ENCODE data around the gene RGS9.
"Not testable (repeated sequence)": the region's sequence is repeated elsewhere in the genome, so short reads cannot be mapped to it uniquely, and the experiment has no call there.

The RGS9 gene

DNA sequence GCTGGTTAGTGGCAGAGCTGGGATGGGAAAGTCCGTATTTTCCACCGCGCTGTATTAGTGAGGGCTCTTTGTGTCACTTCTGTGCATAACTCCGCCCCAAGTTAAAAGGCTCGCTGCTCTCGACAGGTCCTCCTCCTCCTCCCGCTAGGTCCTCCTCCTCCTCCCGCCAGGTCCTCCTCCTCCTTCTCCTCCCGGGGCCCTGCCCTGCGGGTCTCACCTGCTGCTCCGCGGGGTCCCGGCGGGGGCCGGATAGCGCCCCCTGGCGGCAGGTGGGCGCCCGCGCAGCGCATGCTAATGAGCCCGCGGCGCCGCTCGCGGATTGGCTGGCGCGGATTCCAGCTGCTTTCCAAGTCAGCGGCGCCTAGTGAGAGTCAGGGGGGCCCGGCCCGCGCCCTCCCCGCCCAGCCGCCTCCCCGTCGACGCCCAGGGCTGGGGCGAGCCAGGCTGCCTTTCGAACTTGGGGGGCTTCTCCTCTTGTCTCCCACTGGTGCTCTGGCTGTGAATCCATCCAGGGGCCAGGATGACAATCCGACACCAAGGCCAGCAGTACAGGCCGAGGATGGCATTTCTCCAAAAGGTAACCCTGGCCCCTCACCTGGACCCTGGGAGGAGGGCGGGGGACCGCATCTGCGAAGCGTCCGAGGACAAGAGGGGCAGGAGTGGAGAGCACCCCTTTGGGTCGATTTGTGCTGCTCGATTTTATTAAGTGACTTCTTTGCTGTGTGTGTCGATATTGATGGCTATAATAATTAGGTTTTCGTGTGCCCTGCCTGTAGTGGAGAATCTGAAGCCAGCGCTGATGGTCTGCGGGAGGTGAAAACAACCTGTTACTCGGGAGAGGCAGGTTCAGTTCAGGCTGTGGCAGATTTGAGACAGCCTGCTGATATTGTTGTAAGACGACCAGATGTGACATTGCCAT, at the start of gene RGS9:
Gene RGS9, plus strand, starts transcription at position 350 of the 919 bp plus-strand sequence. Its CDS starts 171 bp downstream, at position 521.
- Mint-ChIP-seq H3K4me3 (peak within 1 kb of the TSS; percentile 84), H3K27ac (peak within 1 kb of the TSS; percentile 66), H3K9me3 (no peaks in the 10 kb centered on the region), H3K36me3 (no peaks in the 10 kb centered on the region), H3K4me1 (peaks cover 15% of the 10 kb centered on the region), H3K27me3 (peaks cover 22% of the 10 kb centered on the region)
- ATAC-seq (ENCODE audit: low read depth) (peak; percentile 95), DNase-seq (ENCODE audit: low spot score in 2 of 2) (peak; percentile 82 to 93)

DNA sequence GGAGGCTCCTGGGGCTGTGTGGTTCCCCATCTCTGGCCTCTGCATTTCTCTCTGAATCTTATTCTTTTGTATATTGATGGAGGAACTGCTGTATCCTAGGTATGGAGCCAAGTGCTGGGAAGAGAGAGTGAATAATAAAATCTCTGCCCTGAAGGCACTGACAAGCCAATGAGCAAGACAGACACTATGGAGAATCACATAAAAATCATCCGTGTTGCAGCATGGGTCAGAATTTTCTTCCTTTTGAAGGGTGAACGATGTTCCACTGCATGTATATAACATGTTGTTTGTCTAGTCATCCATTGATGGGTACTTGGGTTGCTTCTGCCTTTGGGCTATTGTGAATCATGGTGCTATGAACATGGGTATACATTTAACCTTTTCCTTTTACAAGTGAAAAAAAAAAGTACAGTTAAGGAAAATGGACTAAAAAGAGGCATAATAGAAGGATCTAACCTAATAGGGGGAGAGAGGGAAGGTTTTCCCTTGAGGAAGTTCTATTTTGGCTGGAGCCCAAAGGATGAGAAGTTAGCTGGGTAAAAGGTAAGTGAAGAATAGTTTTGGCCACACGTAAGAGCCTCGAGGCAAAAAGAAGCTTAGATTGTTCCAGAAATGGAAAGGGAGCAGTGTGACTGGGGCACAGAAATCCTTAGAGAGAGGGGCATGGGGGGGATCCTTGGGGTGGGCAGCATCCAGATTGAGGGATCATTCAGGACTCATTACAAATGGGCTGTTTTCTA, 48.4 kb upstream of the RGS9 start:
- Mint-ChIP-seq H3K27me3 (peaks cover 5% of the 10 kb centered on the region), H3K36me3 (peaks cover 2% of the 10 kb centered on the region), H3K27ac (no peak overlapping the region), H3K4me1 (peaks cover 4% of the 10 kb centered on the region), H3K4me3 (no peak overlapping the region), H3K9me3 (no peaks in the 10 kb centered on the region)
- no peak for ATAC-seq (ENCODE audit: low read depth)
- no peak for DNase-seq (ENCODE audit: low spot score in 2 of 2)

DNA sequence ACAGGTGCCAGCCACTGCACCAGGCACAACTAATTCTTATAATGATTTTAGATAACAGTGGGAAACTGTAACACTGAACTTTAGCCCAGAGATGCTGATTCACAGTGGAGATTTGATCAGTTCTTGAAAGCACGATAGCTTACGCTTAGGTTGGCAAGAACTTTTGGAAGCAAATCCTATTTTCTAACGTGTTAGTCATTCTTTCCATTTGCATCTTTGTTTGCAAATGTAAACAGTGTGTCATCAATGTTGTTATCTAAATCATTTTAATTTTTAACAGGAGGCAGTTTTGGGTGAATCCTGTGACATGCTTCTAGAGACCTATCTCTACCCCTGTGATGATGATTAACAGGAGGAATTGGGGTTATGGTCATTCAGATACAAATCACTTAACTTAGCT, 44.9 kb upstream of the RGS9 start:
- Mint-ChIP-seq H3K4me3 (no peak overlapping the region), H3K36me3 (no peaks in the 10 kb centered on the region), H3K27ac (no peak overlapping the region), H3K27me3 (no peaks in the 10 kb centered on the region), H3K4me1 (no peaks in the 10 kb centered on the region), H3K9me3 (no peaks in the 10 kb centered on the region)
- no peak for ATAC-seq (ENCODE audit: low read depth)
- DNase-seq (ENCODE audit: low spot score in 2 of 2): no peak

GRCh38 chr17:65092721-65093356, 44.3 kb upstream of the RGS9 start:
- not testable (repeated sequence) for H3K27me3 Mint-ChIP-seq; H3K4me3 Mint-ChIP-seq; ATAC-seq (ENCODE audit: low read depth); H3K36me3 Mint-ChIP-seq; DNase-seq (ENCODE audit: low spot score in 2 of 2); H3K9me3 Mint-ChIP-seq; H3K4me1 Mint-ChIP-seq; H3K27ac Mint-ChIP-seq

GRCh38 chr17:65093930-65094329, 43.2 kb upstream of the RGS9 start:
- H3K9me3 Mint-ChIP-seq: no peaks in the 10 kb centered on the region
- no peak for ATAC-seq (ENCODE audit: low read depth)
- DNase-seq (ENCODE audit: low spot score in 2 of 2): no peak
- H3K27me3 Mint-ChIP-seq: no peaks in the 10 kb centered on the region
- no peak overlapping the region for H3K4me3 Mint-ChIP-seq
- H3K36me3 Mint-ChIP-seq: no peaks in the 10 kb centered on the region
- H3K27ac Mint-ChIP-seq: no peak overlapping the region
- H3K4me1 Mint-ChIP-seq: no peaks in the 10 kb centered on the region

DNA sequence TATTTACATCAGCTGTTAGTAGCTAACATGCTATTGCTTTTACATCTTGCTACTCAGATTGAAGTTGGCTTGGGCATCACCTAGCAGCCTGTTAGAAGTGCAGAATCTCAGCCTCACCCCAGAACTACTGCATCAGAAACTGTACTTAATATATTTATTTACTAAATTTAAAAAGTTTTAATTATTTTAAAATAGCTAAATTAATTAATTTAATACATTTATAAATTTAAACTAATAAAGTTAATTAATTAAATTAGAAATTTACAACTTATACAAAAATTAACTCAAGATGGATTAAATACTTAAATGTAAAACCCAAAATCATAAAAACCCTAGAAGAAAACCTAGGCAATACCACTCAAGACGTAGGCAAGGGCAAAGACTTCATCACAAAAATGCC, 41.7 kb upstream of the RGS9 start:
- peaks cover 7% of the 10 kb centered on the region for H3K4me1 Mint-ChIP-seq
- H3K27ac Mint-ChIP-seq: no peak overlapping the region

GRCh38 chr17:65096382-65096781, 40.8 kb upstream of the RGS9 start:
- H3K4me3 Mint-ChIP-seq; H3K9me3 Mint-ChIP-seq; H3K27ac Mint-ChIP-seq; H3K27me3 Mint-ChIP-seq; ATAC-seq (ENCODE audit: low read depth); H3K36me3 Mint-ChIP-seq; DNase-seq (ENCODE audit: low spot score in 2 of 2): not testable (repeated sequence)
- H3K4me1 Mint-ChIP-seq: peaks cover 11% of the 10 kb centered on the region

More for the DNA sequence above, 41.7 kb upstream of the RGS9 start:
- DNase-seq (ENCODE audit: low spot score in 2 of 2) (no peak), ATAC-seq (ENCODE audit: low read depth) (no peak)
- Mint-ChIP-seq H3K9me3 (no peaks in the 10 kb centered on the region), H3K36me3 (no peaks in the 10 kb centered on the region), H3K4me3 (no peak overlapping the region), H3K27me3 (no peaks in the 10 kb centered on the region)

- H3K36me3 Mint-ChIP-seq: no peaks in the 10 kb centered on the region
- no peaks in the 10 kb centered on the region for H3K9me3 Mint-ChIP-seq
- H3K4me3 Mint-ChIP-seq: no peak overlapping the region
- no peaks in the 10 kb centered on the region for H3K27me3 Mint-ChIP-seq
- no peak overlapping the region for H3K27ac Mint-ChIP-seq
- H3K4me1 Mint-ChIP-seq: peaks cover 11% of the 10 kb centered on the region
- DNase-seq (ENCODE audit: low spot score in 2 of 2): no peak
- ATAC-seq (ENCODE audit: low read depth): no peak
Measured at GRCh38 chr17:65097110-65097509, 40.1 kb upstream of the RGS9 start.

- no peaks in the 10 kb centered on the region for H3K9me3 Mint-ChIP-seq
- H3K36me3 Mint-ChIP-seq: no peaks in the 10 kb centered on the region
- peaks cover 11% of the 10 kb centered on the region for H3K4me1 Mint-ChIP-seq
- ATAC-seq (ENCODE audit: low read depth) (no peak), DNase-seq (ENCODE audit: low spot score in 2 of 2) (no peak)
- peak overlapping the region; percentile 91 for H3K27ac Mint-ChIP-seq
- H3K4me3 Mint-ChIP-seq: peak overlapping the region; percentile 89
- H3K27me3 Mint-ChIP-seq: no peaks in the 10 kb centered on the region
Measured at GRCh38 chr17:65099475-65099874, 37.7 kb upstream of the RGS9 start.

- peak overlapping the region; percentile 89 for H3K4me3 Mint-ChIP-seq
- no peaks in the 10 kb centered on the region for H3K9me3 Mint-ChIP-seq
- ATAC-seq (ENCODE audit: low read depth) (peak; percentile 55), DNase-seq (ENCODE audit: low spot score in 2 of 2) (peak; percentile 35 to 40)
- H3K27ac Mint-ChIP-seq: peak overlapping the region; percentile 91
- H3K27me3 Mint-ChIP-seq: no peaks in the 10 kb centered on the region
- H3K4me1 Mint-ChIP-seq: peaks cover 11% of the 10 kb centered on the region
- H3K36me3 Mint-ChIP-seq: no peaks in the 10 kb centered on the region
Measured at GRCh38 chr17:65099941-65100315, 37.2 kb upstream of the RGS9 start.

- H3K27ac Mint-ChIP-seq: peak overlapping the region; percentile 91
- ATAC-seq (ENCODE audit: low read depth): peak; percentile 91
- H3K4me3 Mint-ChIP-seq: peak overlapping the region; percentile 89
- H3K9me3 Mint-ChIP-seq: no peaks in the 10 kb centered on the region
- H3K4me1 Mint-ChIP-seq: peaks cover 11% of the 10 kb centered on the region
- H3K36me3 Mint-ChIP-seq: no peaks in the 10 kb centered on the region
- DNase-seq (ENCODE audit: low spot score in 2 of 2): peak; percentile 84 to 88
- H3K27me3 Mint-ChIP-seq: no peaks in the 10 kb centered on the region
Measured at GRCh38 chr17:65100316-65101140, 36.6 kb upstream of the RGS9 start.

DNA sequence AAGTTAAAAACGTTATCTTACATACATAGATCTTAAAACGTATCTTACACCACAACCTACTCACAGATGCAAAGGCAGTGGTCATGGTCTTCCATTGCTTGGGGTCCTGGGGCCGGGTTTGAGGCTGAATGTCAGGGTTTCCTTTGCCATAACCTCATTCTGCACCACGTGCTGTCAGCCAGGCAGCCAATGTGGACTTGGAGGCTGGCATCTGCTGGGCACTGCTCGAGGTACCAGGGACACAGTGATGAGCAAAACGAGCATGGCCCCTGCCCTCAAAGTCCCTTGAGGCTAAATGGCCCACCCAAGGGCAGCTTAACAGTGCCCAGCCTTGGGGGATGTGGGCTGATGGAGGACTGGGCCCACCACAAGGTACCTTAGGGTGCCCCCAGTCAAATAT, 35.8 kb upstream of the RGS9 start:
- no peaks in the 10 kb centered on the region for H3K36me3 Mint-ChIP-seq
- no peak for ATAC-seq (ENCODE audit: low read depth)
- H3K27ac Mint-ChIP-seq: peak overlapping the region; percentile 91
- no peaks in the 10 kb centered on the region for H3K27me3 Mint-ChIP-seq
- H3K4me3 Mint-ChIP-seq: peak overlapping the region; percentile 89
- H3K4me1 Mint-ChIP-seq: peaks cover 11% of the 10 kb centered on the region
- DNase-seq (ENCODE audit: low spot score in 2 of 2): no peak
- no peaks in the 10 kb centered on the region for H3K9me3 Mint-ChIP-seq

- H3K36me3 Mint-ChIP-seq: no peaks in the 10 kb centered on the region
- peaks cover 11% of the 10 kb centered on the region for H3K4me1 Mint-ChIP-seq
- no peak overlapping the region for H3K27ac Mint-ChIP-seq
- DNase-seq (ENCODE audit: low spot score in 2 of 2): no peak
- no peak overlapping the region for H3K4me3 Mint-ChIP-seq
- no peak for ATAC-seq (ENCODE audit: low read depth)
- no peaks in the 10 kb centered on the region for H3K27me3 Mint-ChIP-seq
- H3K9me3 Mint-ChIP-seq: no peaks in the 10 kb centered on the region
Measured at GRCh38 chr17:65102235-65102634, 34.9 kb upstream of the RGS9 start.
